GM12878 (cell line): ENCODE data around the gene SPTBN1. TPM values are rescaled to one million over a fixed set of nuclear protein-coding genes. Genes with fewer than 3 reads are reported as not detected.
A peak's percentile ranks its signal among the peaks of the same experiment; 100 is the strongest.

Source experiments
- CBFB ChIP-seq: IDR thresholded peaks from 2 replicates; pipeline ENCODE4 v1.6.1; 2016; ENCODE audit warnings: antibody characterized with exemption, low read depth
- CEBPB ChIP-seq, 2 experiments: fragments of 150-350 bp in 1 of 2; IDR thresholded peaks; 2 replicates each; pipeline ENCODE4 v1.6.1; 2012 to 2014; ENCODE audit warnings: low read depth in 2 of 2, low read length in 2 of 2, borderline replicate concordance in 1 of 2, inconsistent platforms in 1 of 2
- CHD2 ChIP-seq: IDR thresholded peaks from 2 replicates; pipeline ENCODE4 v1.6.1; 2011; ENCODE audit warnings: low read depth, low read length, improper control_type of control experiment, borderline replicate concordance
- CREM ChIP-seq: IDR thresholded peaks from 2 replicates; pipeline ENCODE4 v1.6.1; 2014; ENCODE audit warnings: antibody characterized with exemption, low read depth
- EP300 ChIP-seq, 2 experiments: fragments of 150-350 bp in 1 of 2; IDR thresholded peaks; 2 replicates each; pipeline ENCODE4 v1.6.1; 2011 to 2012; ENCODE audit warnings: low read depth in 2 of 2, low read length in 2 of 2, borderline replicate concordance in 1 of 2, improper control_type of control experiment in 1 of 2, inconsistent platforms in 1 of 2; ENCODE audit not compliant: control insufficient read depth in 1 of 2
- ESRRA ChIP-seq: IDR thresholded peaks from 2 replicates; pipeline ENCODE4 v1.6.1; 2012; ENCODE audit warnings: mild to moderate bottlenecking, low read length, improper control_type of control experiment
- GABPA ChIP-seq: IDR thresholded peaks from 2 replicates; pipeline ENCODE4 v1.6.1; 2014; ENCODE audit warnings: antibody characterized with exemption, low read depth, mild to moderate bottlenecking, inconsistent platforms
- GATAD2B ChIP-seq: fragments of 450-650 bp; conservative IDR thresholded peaks from 2 replicates; pipeline ENCODE4 v1.6.1; 2017; ENCODE audit warnings: low read depth, mild to moderate bottlenecking, moderate library complexity
- HCFC1 ChIP-seq: fragments of 150-350 bp; IDR thresholded peaks from 2 replicates; pipeline ENCODE4 v1.6.1; 2014; ENCODE audit warnings: low read length
- IRF4 ChIP-seq: IDR thresholded peaks from 2 replicates; pipeline ENCODE4 v1.6.1; 2011; ENCODE audit warnings: low read depth, low read length
- JUNB ChIP-seq: IDR thresholded peaks from 2 replicates; pipeline ENCODE4 v1.6.1; 2016; ENCODE audit warnings: antibody characterized with exemption, mild to moderate bottlenecking
- JUND ChIP-seq: IDR thresholded peaks from 2 replicates; pipeline ENCODE4 v1.6.1; 2012; ENCODE audit warnings: low read depth, mild to moderate bottlenecking, low read length, improper control_type of control experiment, moderate library complexity
- NFYA ChIP-seq: IDR thresholded peaks from 2 replicates; pipeline ENCODE4 v1.6.1; 2011; ENCODE audit warnings: low read depth, mild to moderate bottlenecking, low read length, improper control_type of control experiment, borderline replicate concordance
- RCOR1 ChIP-seq: conservative IDR thresholded peaks from 2 replicates; pipeline ENCODE4 v1.6.1; 2012; ENCODE audit warnings: low read depth, low read length, improper control_type of control experiment
- SMAD5 ChIP-seq: IDR thresholded peaks from 2 replicates; pipeline ENCODE4 v1.6.1; 2016; ENCODE audit warnings: antibody characterized with exemption, low read depth
- SMC3 ChIP-seq: IDR thresholded peaks from 2 replicates; pipeline ENCODE4 v1.6.1; 2011; ENCODE audit warnings: low read length, improper control_type of control experiment, borderline replicate concordance
- STAT3 ChIP-seq: IDR thresholded peaks from 2 replicates; pipeline ENCODE4 v1.6.1; 2011; ENCODE audit warnings: low read depth, low read length, improper control_type of control experiment
- SUPT20H ChIP-seq: IDR thresholded peaks from 2 replicates; pipeline ENCODE4 v1.6.1; 2011; ENCODE audit warnings: low read depth, mild to moderate bottlenecking, low read length, moderate library complexity, borderline replicate concordance; ENCODE audit not compliant: control insufficient read depth
- ZNF274 ChIP-seq: IDR thresholded peaks from one replicate; pipeline ENCODE4 v1.8.0; 2011; ENCODE audit not compliant: insufficient read length, insufficient read depth
- polyA plus RNA-seq, 11 experiments: library from polyadenylated mRNA; depleted of rRNA in 4 of 11; unstranded in 6 of 11; stranded (reverse) in 5 of 11; fragments of >200 nt; fragmentation: Nextera tagmentation in 4 of 11; fragmentation: Illumina TruSeq in 1 of 11; extraction: Ambion mirVana in 4 of 11; extraction: Trizol in 1 of 11; gene quantifications; 1 replicate in 1 of 11; 2 replicates in 10 of 11; pipeline versions ENCODE4 v1.2.1 to v1.2.3, GENCODE V29; 2011 to 2016; ENCODE audit warnings: inconsistent platforms in 2 of 11, missing spikeins in 2 of 11, low read depth in 1 of 11
- total RNA-seq, 4 experiments: library from RNA; depleted of rRNA in 3 of 4; stranded (reverse); fragments of >200 nt in 3 of 4; fragmentation: Illumina TruSeq in 1 of 4; extraction: Trizol in 1 of 4; gene quantifications; 2 replicates each; pipeline versions ENCODE4 v1.2.1 to v1.2.3, GENCODE V29; 2013 to 2021
- TF ChIP-seq, protein P1 (sequence below): fragments of 450-650 bp; formaldehyde crosslinking; IDR thresholded peaks from 2 replicates; pipeline ENCODE4 v1.4.0; 2022; ENCODE audit warnings: mild to moderate bottlenecking, moderate library complexity
- TF ChIP-seq, protein P2 (sequence below): fragments of 450-650 bp; IDR thresholded peaks from 2 replicates; pipeline ENCODE4 v1.6.1; 2017; ENCODE audit warnings: mild to moderate bottlenecking
- TF ChIP-seq, protein P3 (sequence below): fragments of 450-650 bp; formaldehyde crosslinking; IDR thresholded peaks from 2 replicates; pipeline ENCODE4 v1.5.0; 2022; ENCODE audit warnings: mild to moderate bottlenecking, missing genetic modification characterization

Gene SPTBN1
- total and polyA plus RNA-seq, 10 of the 15 experiments (the other 5 are each of a cell fraction or from before 2014, with no cell fraction given), result 20.6 to 154 (median 76.7) TPM

DNA sequence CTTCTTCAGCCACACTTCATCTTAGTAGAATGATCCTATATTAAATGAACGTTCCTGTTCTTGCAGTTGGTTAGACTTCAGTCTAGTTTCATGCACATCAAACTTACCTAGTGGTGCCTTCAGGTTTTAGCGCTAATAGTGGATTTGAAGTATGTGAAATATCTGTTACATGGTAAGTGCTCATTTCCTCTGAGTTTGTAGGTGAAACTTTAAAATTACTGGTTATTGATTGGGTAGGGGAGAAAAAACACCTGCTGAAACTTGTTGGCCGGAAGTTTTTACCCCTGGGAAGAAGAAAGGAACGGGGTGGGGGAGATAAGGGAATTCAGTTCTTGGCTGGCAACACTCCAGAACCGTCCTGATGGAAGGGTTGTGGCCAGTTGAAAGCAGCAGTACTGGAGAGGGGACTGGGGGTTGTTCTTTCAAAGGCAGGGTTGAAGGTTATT is 112.8 kb downstream of the SPTBN1 start (continued):
- TF ChIP-seq, protein P1, sequence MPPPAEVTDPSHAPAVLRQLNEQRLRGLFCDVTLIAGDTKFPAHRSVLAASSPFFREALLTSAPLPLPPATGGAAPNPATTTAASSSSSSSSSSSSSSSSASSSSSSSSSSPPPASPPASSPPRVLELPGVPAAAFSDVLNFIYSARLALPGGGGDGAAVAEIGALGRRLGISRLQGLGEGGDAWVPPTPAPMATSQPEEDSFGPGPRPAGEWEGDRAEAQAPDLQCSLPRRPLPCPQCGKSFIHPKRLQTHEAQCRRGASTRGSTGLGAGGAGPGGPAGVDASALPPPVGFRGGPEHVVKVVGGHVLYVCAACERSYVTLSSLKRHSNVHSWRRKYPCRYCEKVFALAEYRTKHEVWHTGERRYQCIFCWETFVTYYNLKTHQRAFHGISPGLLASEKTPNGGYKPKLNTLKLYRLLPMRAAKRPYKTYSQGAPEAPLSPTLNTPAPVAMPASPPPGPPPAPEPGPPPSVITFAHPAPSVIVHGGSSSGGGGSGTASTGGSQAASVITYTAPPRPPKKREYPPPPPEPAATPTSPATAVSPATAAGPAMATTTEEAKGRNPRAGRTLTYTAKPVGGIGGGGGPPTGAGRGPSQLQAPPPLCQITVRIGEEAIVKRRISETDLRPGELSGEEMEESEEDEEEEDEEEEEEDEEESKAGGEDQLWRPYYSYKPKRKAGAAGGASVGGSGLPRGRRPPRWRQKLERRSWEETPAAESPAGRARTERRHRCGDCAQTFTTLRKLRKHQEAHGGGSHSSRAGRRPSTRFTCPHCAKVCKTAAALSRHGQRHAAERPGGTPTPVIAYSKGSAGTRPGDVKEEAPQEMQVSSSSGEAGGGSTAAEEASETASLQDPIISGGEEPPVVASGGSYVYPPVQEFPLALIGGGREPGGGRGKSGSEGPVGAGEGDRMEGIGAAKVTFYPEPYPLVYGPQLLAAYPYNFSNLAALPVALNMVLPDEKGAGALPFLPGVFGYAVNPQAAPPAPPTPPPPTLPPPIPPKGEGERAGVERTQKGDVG (CRISPR knock-in tag), result no peak
- TF ChIP-seq SMC3, result no peak
- TF ChIP-seq ESRRA, result no peak
- no peak for TF ChIP-seq RCOR1
- no peak for TF ChIP-seq JUND
- no peak for TF ChIP-seq SUPT20H
- TF ChIP-seq CBFB, result no peak
- TF ChIP-seq IRF4, result no peak
- no peak for TF ChIP-seq JUNB
- TF ChIP-seq EP300 (IDR thresholded peaks at IDR 0.05; ENCODE audit: borderline replicate concordance in 1 of 2, control insufficient read depth in 1 of 2, low read depth in 2 of 2, low read length in 2 of 2), result peak in 1 of 2 experiments; percentile 17; a peak in 1 of 4 replicates
- TF ChIP-seq, protein P2, sequence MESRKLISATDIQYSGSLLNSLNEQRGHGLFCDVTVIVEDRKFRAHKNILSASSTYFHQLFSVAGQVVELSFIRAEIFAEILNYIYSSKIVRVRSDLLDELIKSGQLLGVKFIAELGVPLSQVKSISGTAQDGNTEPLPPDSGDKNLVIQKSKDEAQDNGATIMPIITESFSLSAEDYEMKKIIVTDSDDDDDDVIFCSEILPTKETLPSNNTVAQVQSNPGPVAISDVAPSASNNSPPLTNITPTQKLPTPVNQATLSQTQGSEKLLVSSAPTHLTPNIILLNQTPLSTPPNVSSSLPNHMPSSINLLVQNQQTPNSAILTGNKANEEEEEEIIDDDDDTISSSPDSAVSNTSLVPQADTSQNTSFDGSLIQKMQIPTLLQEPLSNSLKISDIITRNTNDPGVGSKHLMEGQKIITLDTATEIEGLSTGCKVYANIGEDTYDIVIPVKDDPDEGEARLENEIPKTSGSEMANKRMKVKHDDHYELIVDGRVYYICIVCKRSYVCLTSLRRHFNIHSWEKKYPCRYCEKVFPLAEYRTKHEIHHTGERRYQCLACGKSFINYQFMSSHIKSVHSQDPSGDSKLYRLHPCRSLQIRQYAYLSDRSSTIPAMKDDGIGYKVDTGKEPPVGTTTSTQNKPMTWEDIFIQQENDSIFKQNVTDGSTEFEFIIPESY, result no peak
- TF ChIP-seq ZNF274, result no peak
- peak; percentile 31; the same call in 1 of the 2 replicates for TF ChIP-seq SMAD5
- 0 out of 2 replicates have a peak, but pooled peaks have one; percentile 37 for TF ChIP-seq GATAD2B
- TF ChIP-seq, protein P3, sequence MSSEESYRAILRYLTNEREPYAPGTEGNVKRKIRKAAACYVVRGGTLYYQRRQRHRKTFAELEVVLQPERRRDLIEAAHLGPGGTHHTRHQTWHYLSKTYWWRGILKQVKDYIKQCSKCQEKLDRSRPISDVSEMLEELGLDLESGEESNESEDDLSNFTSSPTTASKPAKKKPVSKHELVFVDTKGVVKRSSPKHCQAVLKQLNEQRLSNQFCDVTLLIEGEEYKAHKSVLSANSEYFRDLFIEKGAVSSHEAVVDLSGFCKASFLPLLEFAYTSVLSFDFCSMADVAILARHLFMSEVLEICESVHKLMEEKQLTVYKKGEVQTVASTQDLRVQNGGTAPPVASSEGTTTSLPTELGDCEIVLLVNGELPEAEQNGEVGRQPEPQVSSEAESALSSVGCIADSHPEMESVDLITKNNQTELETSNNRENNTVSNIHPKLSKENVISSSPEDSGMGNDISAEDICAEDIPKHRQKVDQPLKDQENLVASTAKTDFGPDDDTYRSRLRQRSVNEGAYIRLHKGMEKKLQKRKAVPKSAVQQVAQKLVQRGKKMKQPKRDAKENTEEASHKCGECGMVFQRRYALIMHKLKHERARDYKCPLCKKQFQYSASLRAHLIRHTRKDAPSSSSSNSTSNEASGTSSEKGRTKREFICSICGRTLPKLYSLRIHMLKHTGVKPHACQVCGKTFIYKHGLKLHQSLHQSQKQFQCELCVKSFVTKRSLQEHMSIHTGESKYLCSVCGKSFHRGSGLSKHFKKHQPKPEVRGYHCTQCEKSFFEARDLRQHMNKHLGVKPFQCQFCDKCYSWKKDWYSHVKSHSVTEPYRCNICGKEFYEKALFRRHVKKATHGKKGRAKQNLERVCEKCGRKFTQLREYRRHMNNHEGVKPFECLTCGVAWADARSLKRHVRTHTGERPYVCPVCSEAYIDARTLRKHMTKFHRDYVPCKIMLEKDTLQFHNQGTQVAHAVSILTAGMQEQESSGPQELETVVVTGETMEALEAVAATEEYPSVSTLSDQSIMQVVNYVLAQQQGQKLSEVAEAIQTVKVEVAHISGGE (CRISPR knock-in tag), result no peak
- TF ChIP-seq CHD2, result no peak
- no peak for TF ChIP-seq HCFC1
- TF ChIP-seq STAT3, result no peak
- no peak for TF ChIP-seq CEBPB (IDR thresholded peaks at IDR 0.05; ENCODE audit: borderline replicate concordance in 1 of 2, low read depth in 2 of 2, low read length in 2 of 2)
- no peak for TF ChIP-seq GABPA
- TF ChIP-seq NFYA, result no peak
- peak; percentile 19; the same call in 1 of the 2 replicates for TF ChIP-seq CREM
